ENCODE measurements around the gene ZZZ3.

GRCh38 chr1:77697441-77697840 lies 15.0 kb upstream of the ZZZ3 start:
- TF ChIP-seq EZH2 (IDR thresholded peaks at IDR 0.05; ENCODE audit: borderline replicate concordance, insufficient read depth, low read depth, low read length, poor library complexity, severe bottlenecking) (no peak), CTCF (IDR thresholded peaks at IDR 0.05) (no peak)

Data from B cell (primary cell).